GM18505 (cell line): ENCODE measurements around the gene SGTB.
A peak's percentile ranks its signal among the peaks of the same experiment; 100 is the strongest.
"Not testable (repeated sequence)": the region's sequence is repeated elsewhere in the genome, so short reads cannot be mapped to it uniquely, and the experiment has no call there.

ENCODE experiments used
- ATAC-seq: cut with Tn5 transposase; IDR thresholded peaks from one replicate; pipeline ENCODE4 v1.9.1; 2021; ENCODE audit not compliant: unreplicated experiment
- POLR2A ChIP-seq: IDR thresholded peaks from 4 replicates; pipeline ENCODE4 v1.6.1; 2011; ENCODE audit warnings: borderline replicate concordance; ENCODE audit not compliant: insufficient read depth, insufficient read length; ENCODE audit errors: extremely low read depth

The SGTB gene

DNA sequence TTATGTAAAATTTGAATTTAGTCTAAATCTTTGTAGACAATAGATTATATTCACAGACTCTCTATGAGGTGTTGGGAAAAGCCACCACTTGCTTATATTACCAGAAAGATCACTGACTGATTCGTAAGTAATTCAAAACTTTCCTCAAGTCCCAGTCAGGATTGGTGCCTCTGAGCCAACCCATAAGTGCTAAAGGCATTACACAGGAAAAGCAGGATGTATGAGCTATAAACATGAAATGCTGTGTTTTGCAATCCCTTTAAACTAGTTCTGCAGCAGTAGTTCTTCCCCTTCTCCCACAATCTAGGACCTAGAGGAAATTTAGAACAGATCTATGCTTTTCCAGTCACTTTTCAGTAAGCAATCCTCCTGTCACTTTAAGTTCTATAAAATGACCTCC lies 49.1 kb downstream of the SGTB start:
- no peak for TF ChIP-seq POLR2A
- no peak for ATAC-seq

DNA sequence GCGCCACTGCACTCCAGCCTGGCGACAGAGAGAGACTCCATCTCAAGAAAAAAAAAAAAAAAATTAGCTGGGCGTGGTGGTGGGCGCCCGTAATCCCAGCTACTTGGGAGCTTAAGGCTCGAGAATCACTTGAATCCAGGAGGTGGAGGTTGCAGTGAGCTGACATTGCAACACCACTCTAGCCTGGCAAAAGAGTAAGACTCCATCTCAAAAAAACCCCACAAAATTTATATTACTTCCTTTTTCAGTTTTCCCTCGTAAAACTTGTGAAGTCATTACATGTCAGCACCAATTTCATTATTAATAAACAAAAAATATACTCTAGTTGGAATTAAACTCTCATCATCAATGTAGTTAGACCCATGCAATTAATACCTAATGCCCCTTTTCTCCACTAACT lies 53.2 kb downstream of the SGTB start:
- no peak for TF ChIP-seq POLR2A
- ATAC-seq: no peak

DNA sequence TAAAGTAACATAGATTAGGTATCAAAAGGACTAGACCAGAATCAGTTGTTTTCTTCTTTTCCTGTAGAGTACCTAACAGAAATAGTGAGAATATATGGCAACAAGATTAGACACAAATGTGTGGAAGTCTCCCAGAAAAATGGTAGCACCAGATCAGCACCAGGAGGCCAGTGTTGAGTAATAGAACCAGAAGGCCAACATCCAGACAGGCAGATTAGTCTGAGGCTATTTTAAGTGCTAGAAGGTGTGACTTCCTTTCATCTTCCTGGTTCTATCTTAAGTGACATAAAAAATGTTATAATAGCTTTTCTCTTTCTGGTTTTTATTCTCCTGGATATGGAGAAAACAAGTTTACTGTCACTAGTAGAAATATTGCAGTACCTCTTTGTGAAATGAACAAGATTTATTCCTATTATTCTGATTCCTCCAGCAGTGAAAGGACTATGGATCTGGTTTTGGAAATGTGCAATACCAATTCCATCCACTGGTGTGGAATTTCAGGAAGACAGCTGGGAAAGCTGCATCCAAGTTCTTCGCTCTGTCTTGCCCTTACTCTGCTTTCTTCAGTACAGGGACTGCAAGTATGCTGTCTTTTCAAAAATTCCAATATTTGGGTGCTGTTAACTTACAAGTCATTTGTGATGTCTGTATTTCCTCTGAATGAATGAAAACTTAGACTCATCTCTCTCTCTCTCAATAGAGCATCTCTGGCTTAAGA lies 57.9 kb downstream of the SGTB start:
- ATAC-seq: no peak
- no peak for TF ChIP-seq POLR2A

- no peak for ATAC-seq
- no peak for TF ChIP-seq POLR2A
These were observed 67.2 kb downstream of the SGTB start for GRCh38 chr5:65654713-65655112.

GRCh38 chr5:65651144-65651543 lies 70.8 kb downstream of the SGTB start:
- TF ChIP-seq POLR2A: no peak
- ATAC-seq: no peak

GRCh38 chr5:65647941-65648340 lies 74.0 kb downstream of the SGTB start:
- no peak for ATAC-seq
- TF ChIP-seq POLR2A: no peak

GRCh38 chr5:65646938-65647337 lies 75.0 kb downstream of the SGTB start:
- no peak for TF ChIP-seq POLR2A
- no peak for ATAC-seq

DNA sequence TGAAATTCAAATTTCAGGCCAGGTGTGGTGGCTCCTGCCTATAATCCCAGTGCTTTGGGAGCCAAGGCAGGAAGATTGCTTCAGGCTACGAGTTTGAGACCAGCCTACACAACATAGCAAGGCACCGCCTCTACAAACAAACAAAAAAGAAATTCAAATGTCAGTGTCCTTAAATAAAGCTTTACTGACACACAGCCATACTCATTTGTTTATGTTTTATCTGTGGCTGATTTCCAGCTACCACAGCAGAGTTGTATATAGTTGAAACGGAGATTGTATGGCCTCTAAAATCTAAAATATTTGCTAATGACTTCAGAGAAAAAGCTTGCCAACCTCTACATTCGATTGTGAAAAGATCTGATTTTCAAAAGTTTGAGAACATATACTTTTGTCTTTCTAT lies 81.7 kb downstream of the SGTB start:
- ATAC-seq: no peak
- no peak for TF ChIP-seq POLR2A

GRCh38 chr5:65630981-65631380 lies 90.9 kb downstream of the SGTB start:
- ATAC-seq: no peak
- no peak for TF ChIP-seq POLR2A

DNA sequence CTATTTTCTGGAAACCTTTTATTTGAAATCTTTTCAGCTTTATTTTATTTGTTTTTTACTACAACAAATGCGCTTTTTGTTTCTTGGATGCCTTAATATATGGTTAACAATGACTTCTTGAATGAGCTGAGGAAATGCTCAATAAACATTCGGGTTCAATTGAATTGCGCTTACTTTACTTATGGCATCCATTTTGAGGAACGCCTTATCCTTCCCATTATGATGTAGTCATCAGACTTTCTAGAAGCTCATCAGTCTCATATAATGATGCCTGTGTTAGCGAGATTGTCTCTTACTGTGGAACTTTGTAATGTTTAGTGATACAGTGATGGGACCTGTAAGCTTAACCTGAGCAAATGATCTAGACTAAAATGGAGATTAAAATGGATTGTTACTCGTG lies 96.2 kb downstream of the SGTB start:
- ATAC-seq: no peak
- TF ChIP-seq POLR2A: no peak

GRCh38 chr5:65624571-65625555 lies 97.0 kb downstream of the SGTB start, which contains the start of the genes SHLD3 and TRAPPC13:
Gene SHLD3 (plus strand): TSS chr5:65625027. CDS start chr5:65629588, 4,561 bp downstream.
Gene TRAPPC13 (plus strand): TSS chr5:65625027. CDS start chr5:65625061, 34 bp downstream.
- ATAC-seq: peak; percentile 69

GRCh38 chr5:65624025-65624570 lies 97.8 kb downstream of the SGTB start, which contains the start of gene TRIM23:
Gene TRIM23 (minus strand): TSS chr5:65624333. CDS start chr5:65624274, 59 bp downstream.
- ATAC-seq: peak; percentile 96
- peak; percentile 79 for TF ChIP-seq POLR2A

More at GRCh38 chr5:65624571-65625555, 97.0 kb downstream of the SGTB start, which contains the start of the genes SHLD3 and TRAPPC13:
- peak; percentile 74 for TF ChIP-seq POLR2A

DNA sequence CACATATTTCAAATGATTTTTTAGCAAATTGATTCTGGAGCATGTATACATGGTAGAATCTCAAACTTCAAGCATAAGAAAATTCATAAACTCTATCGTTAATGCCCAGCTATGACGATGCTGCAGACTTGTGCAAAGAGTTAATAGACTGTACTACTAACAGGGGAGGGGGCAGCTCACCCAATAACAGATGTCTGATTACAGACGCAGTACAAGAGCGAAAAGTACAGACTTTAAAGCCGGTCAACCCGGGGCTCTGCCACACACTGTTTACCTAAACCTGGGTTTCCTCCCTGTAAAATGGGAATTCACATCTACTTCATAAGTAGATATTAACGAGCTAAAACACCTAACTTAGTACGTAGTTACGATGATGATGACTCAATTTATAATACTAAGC lies 98.4 kb downstream of the SGTB start:
- TF ChIP-seq POLR2A: no peak
- no peak for ATAC-seq

GRCh38 chr5:65621961-65622360 lies 99.9 kb downstream of the SGTB start:
- ATAC-seq: not testable (repeated sequence)

GRCh38 chr5:65620021-65620420 lies 101.9 kb downstream of the SGTB start:
- TF ChIP-seq POLR2A: no peak
- no peak for ATAC-seq
